Mesenchymal stem cell (in vitro differentiated cells and primary cell): ENCODE measurements around the gene ANKRD33.

Experiments
- DNase-seq: peaks from one replicate; pipeline ENCODE4 v3.0.0-alpha.2; 2013
- H2AFZ ChIP-seq: one replicate; pipeline ENCODE4 v1.6.1; 2013; ENCODE audit warnings: low read depth, mild to moderate bottlenecking, control low read depth, inconsistent platforms, low read length, moderate library complexity
- H2AK5ac ChIP-seq: 2 replicates; pipeline ENCODE4 v1.6.1; 2013; ENCODE audit warnings: low read length, moderate library complexity, mild to moderate bottlenecking, inconsistent platforms; ENCODE audit not compliant: severe bottlenecking
- H2BK120ac ChIP-seq: one replicate; pipeline ENCODE4 v1.6.1; 2013; ENCODE audit warnings: low read depth, mild to moderate bottlenecking, inconsistent platforms, low read length, moderate library complexity
- H2BK12ac ChIP-seq, 2 experiments: one replicate each; pipeline ENCODE4 v1.6.1; 2013; ENCODE audit warnings: inconsistent platforms in 2 of 2, low read length in 2 of 2, mild to moderate bottlenecking in 2 of 2, moderate library complexity in 2 of 2, control low read depth in 1 of 2
- H2BK15ac ChIP-seq: one replicate; pipeline ENCODE4 v1.6.1; 2013; ENCODE audit warnings: mild to moderate bottlenecking, low read depth, inconsistent platforms; ENCODE audit not compliant: poor library complexity, severe bottlenecking
- H2BK5ac ChIP-seq: 2 replicates; pipeline ENCODE4 v1.6.1; 2013; ENCODE audit warnings: low read depth, mild to moderate bottlenecking, low read length, control low read depth, inconsistent platforms; ENCODE audit not compliant: poor library complexity, severe bottlenecking
- H3K14ac ChIP-seq, 2 experiments: one replicate each; pipeline ENCODE4 v1.6.1; 2013; ENCODE audit warnings: inconsistent platforms in 2 of 2, low read length in 2 of 2, control low read depth in 1 of 2, mild to moderate bottlenecking in 1 of 2, moderate library complexity in 1 of 2
- H3K18ac ChIP-seq, 2 experiments: one replicate each; pipeline ENCODE4 v1.6.1; 2013; ENCODE audit warnings: inconsistent platforms in 2 of 2, low read length in 2 of 2, control low read depth in 1 of 2, low read depth in 1 of 2, mild to moderate bottlenecking in 1 of 2
- H3K23ac ChIP-seq, 2 experiments: one replicate each; pipeline ENCODE4 v1.6.1; 2013; ENCODE audit warnings: inconsistent platforms in 2 of 2, low read length in 2 of 2, mild to moderate bottlenecking in 2 of 2, moderate library complexity in 2 of 2, control low read depth in 1 of 2
- H3K27ac ChIP-seq: 2 replicates; pipeline ENCODE4 v1.5.1; 2013; ENCODE audit warnings: mild to moderate bottlenecking, moderate library complexity, low read length, control low read depth, inconsistent platforms; ENCODE audit not compliant: poor library complexity, severe bottlenecking
- H3K27me3 ChIP-seq, 2 experiments: 2 replicates each; pipeline versions ENCODE4 v1.6.1 to v1.7.0; 2013; ENCODE audit warnings: low read length in 2 of 2, mild to moderate bottlenecking in 2 of 2, moderate library complexity in 2 of 2, control low read depth in 1 of 2, inconsistent platforms in 1 of 2; ENCODE audit not compliant: control insufficient read depth in 1 of 2, insufficient read depth in 1 of 2
- H3K36me3 ChIP-seq, 2 experiments: 2 replicates each; pipeline versions ENCODE4 v1.6.1 to v1.7.0; 2013; ENCODE audit warnings: low read length in 2 of 2, control low read depth in 1 of 2, inconsistent platforms in 1 of 2, low read depth in 1 of 2, mild to moderate bottlenecking in 1 of 2; ENCODE audit not compliant: insufficient read depth in 2 of 2, control insufficient read depth in 1 of 2
- H3K4ac ChIP-seq, 2 experiments: one replicate each; pipeline ENCODE4 v1.6.1; 2013; ENCODE audit warnings: inconsistent platforms in 2 of 2, low read length in 2 of 2, mild to moderate bottlenecking in 2 of 2, moderate library complexity in 2 of 2, control low read depth in 1 of 2, low read depth in 1 of 2
- H3K4me1 ChIP-seq: 2 replicates; pipeline ENCODE4 v1.6.1; 2013; ENCODE audit warnings: low read depth, low read length, control low read depth; ENCODE audit not compliant: control insufficient read depth, insufficient read depth
- H3K4me2 ChIP-seq: 2 replicates; pipeline ENCODE4 v1.6.1; 2013; ENCODE audit warnings: low read length, mild to moderate bottlenecking, inconsistent platforms; ENCODE audit not compliant: poor library complexity, severe bottlenecking
- H3K4me3 ChIP-seq, 2 experiments: 2 replicates each; pipeline versions ENCODE4 v1.5.1 to v1.7.0; 2013; ENCODE audit warnings: low read length in 2 of 2, mild to moderate bottlenecking in 2 of 2, control low read depth in 1 of 2, low read depth in 1 of 2; ENCODE audit not compliant: insufficient read depth in 1 of 2
- H3K79me1 ChIP-seq: replicated peaks from 2 replicates; pipeline ENCODE4 v1.6.1; 2013; ENCODE audit warnings: mild to moderate bottlenecking, control low read depth, low read length, inconsistent platforms; ENCODE audit not compliant: poor library complexity, severe bottlenecking
- H3K9ac ChIP-seq: 2 replicates; pipeline ENCODE4 v1.7.0; 2013; ENCODE audit warnings: mild to moderate bottlenecking, low read length, moderate library complexity
- H3K9me3 ChIP-seq: 2 replicates; pipeline ENCODE4 v1.7.0; 2013; ENCODE audit warnings: mild to moderate bottlenecking, low read length; ENCODE audit not compliant: control insufficient read depth
- H4K8ac ChIP-seq: one replicate; pipeline ENCODE4 v1.6.1; 2013; ENCODE audit warnings: inconsistent platforms, mild to moderate bottlenecking, low read length, moderate library complexity
- H4K91ac ChIP-seq: one replicate; pipeline ENCODE4 v1.6.1; 2013; ENCODE audit warnings: mild to moderate bottlenecking, low read length, inconsistent platforms
- WGBS: methylation state at CpG from one replicate; pipeline ENCODE4 v1.1.7; 2013; ENCODE audit warnings: mixed read lengths; 5-methylcytosine and 5-hydroxymethylcytosine counted together

ANKRD33 gene

DNA sequence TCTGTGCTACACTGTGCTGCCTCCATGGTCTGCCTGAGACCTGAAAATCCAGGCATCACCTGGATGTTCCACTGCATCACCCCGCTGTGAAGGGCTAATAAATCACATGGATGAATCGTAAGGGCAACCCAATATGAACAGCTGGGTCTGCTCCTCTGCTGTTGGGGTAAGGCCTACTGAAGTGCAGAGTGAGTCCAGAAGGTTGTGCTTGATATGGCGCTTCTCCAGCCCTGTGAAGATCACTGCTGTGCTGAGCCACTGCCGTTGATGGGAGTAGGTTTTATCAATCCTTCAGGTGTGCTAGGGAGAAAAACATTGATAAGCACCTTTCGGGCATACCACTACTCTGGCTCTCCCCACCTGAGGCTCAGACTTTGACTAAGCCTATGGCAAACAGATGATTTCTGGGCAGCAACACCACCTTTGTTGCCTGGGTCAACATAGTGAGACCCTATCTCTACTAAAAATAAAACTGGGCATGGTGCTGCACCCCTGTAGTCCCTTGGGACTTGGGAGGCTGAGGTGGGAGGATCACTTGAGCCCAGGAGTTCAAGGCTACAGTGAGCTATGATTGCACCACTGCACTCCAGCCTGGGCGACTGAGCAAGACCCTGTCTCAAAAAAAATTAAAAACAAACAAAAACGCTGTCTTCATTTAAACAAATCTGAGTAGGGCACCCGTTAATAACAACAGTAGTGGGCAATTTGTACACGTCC is 21.1 kb downstream of the ANKRD33 start:
- no peaks in the 10 kb centered on the region for H3K79me1 ChIP-seq
- H3K4me1 ChIP-seq: peaks cover 8% of the 10 kb centered on the region
- H3K4me2 ChIP-seq: no peak overlapping the region
- no peak overlapping the region for H4K91ac ChIP-seq
- peaks cover 0 to 4% of the 10 kb centered on the region in 2 experiments for H3K27me3 ChIP-seq
- H3K4me3 ChIP-seq: peak overlapping the region in 1 of 2 experiments; percentile 95
- peaks cover 0 to 25% of the 10 kb centered on the region in 2 experiments for H3K36me3 ChIP-seq
- H3K9ac ChIP-seq: peak overlapping the region; percentile 95
- no peak overlapping the region for H2BK5ac ChIP-seq
- H3K23ac ChIP-seq: peak overlapping the region in 1 of 2 experiments; percentile 48
- 70% methylated on average over 9 of the region's 9 CpGs for WGBS
- no peaks in the 10 kb centered on the region for H3K9me3 ChIP-seq
- H3K4ac ChIP-seq: peak overlapping the region; percentile 41 to 58
- no peak overlapping the region for H3K27ac ChIP-seq
- no peak overlapping the region for H2AK5ac ChIP-seq
- peak overlapping the region; percentile 28 to 30 for H3K18ac ChIP-seq
- H2BK12ac ChIP-seq: peak overlapping the region; percentile 41 to 71
- H3K14ac ChIP-seq: no peak overlapping the region
- H4K8ac ChIP-seq: peak overlapping the region; percentile 68
- no peak for DNase-seq
- no peak overlapping the region for H2AFZ ChIP-seq
- H2BK15ac ChIP-seq: no peak overlapping the region
- H2BK120ac ChIP-seq: no peak overlapping the region

DNA sequence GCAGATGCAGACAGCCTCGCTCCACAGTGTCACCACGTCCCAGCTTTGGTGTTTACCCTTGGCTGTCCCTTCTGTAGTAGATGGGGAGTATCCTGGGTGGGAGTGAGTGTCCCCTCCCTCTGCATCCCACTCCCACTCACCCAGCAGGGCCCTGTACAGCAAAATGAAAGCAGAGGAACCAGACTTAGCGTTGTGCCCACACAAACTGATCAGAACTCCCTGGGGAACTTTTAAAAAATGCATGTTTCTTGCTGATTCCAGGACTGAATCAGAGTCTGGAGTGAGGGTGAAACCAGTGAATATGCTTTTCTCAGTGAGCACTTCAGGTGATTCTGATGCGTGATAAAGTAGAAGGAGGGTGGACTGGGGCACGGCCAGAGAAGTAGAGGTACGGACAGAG is 22.3 kb downstream of the ANKRD33 start:
- peaks cover 0 to 30% of the 10 kb centered on the region in 2 experiments for H3K36me3 ChIP-seq
- H3K4me1 ChIP-seq: peaks cover 8% of the 10 kb centered on the region
- no peak overlapping the region for H2AFZ ChIP-seq
- peak overlapping the region; percentile 53 to 86 for H2BK12ac ChIP-seq
- no peak overlapping the region for H3K27ac ChIP-seq
- H2BK15ac ChIP-seq: no peak overlapping the region
- no peak overlapping the region for H2BK5ac ChIP-seq
- peaks cover 0 to 4% of the 10 kb centered on the region in 2 experiments for H3K27me3 ChIP-seq
- H4K8ac ChIP-seq: peak overlapping the region; percentile 79
- no peak for DNase-seq
- H3K23ac ChIP-seq: peak overlapping the region in 1 of 2 experiments; percentile 77
- peak overlapping the region; percentile 95 for H3K9ac ChIP-seq
- no peak overlapping the region for H2AK5ac ChIP-seq
- peak overlapping the region in 1 of 2 experiments; percentile 95 for H3K4me3 ChIP-seq
- no peak overlapping the region for H3K4me2 ChIP-seq
- 76% methylated on average over 6 of the region's 6 CpGs for WGBS
- no peaks in the 10 kb centered on the region for H3K79me1 ChIP-seq
- H3K9me3 ChIP-seq: no peaks in the 10 kb centered on the region
- peak overlapping the region; percentile 37 to 88 for H3K4ac ChIP-seq
- no peak overlapping the region for H3K14ac ChIP-seq
- H2BK120ac ChIP-seq: peak overlapping the region; percentile 19
- peak overlapping the region; percentile 70 for H4K91ac ChIP-seq
- H3K18ac ChIP-seq: peak overlapping the region; percentile 81 to 91

DNA sequence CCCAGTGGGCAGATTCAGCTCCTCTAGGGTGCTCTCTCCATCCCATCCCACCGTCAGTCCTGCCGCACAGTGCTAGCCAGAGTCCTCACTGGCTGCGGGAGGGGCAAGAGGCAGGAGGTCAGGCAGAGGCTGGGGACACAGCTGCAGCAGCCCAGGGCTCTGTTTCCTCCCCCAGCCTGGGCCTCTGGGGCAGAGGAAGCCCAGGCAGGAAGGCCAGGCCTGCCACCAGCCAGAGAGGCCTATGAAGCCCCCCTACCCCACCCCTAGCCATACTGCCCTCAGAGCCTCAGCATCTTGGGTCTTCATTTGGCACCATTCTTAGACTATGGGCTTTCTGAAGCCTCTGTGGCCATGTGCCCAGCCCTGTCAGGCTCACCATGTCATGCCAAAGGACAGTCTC is 22.8 kb downstream of the ANKRD33 start:
- peak overlapping the region in 1 of 2 experiments; percentile 95 for H3K4me3 ChIP-seq
- no peak overlapping the region for H3K4me2 ChIP-seq
- peak overlapping the region; percentile 95 for H3K9ac ChIP-seq
- H4K91ac ChIP-seq: peak overlapping the region; percentile 91
- H3K27me3 ChIP-seq: peaks cover 0 to 4% of the 10 kb centered on the region in 2 experiments
- H3K79me1 ChIP-seq: no peaks in the 10 kb centered on the region
- H2BK12ac ChIP-seq: peak overlapping the region; percentile 53 to 86
- H3K4me1 ChIP-seq: peaks cover 8% of the 10 kb centered on the region
- H3K14ac ChIP-seq: peak overlapping the region in 1 of 2 experiments; percentile 88
- no peak overlapping the region for H3K27ac ChIP-seq
- 28% methylated on average over 3 of the region's 3 CpGs for WGBS
- peaks cover 0 to 36% of the 10 kb centered on the region in 2 experiments for H3K36me3 ChIP-seq
- H2BK15ac ChIP-seq: peak overlapping the region; percentile 91
- no peak overlapping the region for H3K23ac ChIP-seq
- DNase-seq: no peak
- peak overlapping the region; percentile 58 for H2BK120ac ChIP-seq
- H3K9me3 ChIP-seq: no peaks in the 10 kb centered on the region
- no peak overlapping the region for H2BK5ac ChIP-seq
- H3K4ac ChIP-seq: peak overlapping the region; percentile 78 to 88
- peak overlapping the region; percentile 73 to 91 for H3K18ac ChIP-seq
- H4K8ac ChIP-seq: peak overlapping the region; percentile 79
- no peak overlapping the region for H2AFZ ChIP-seq
- no peak overlapping the region for H2AK5ac ChIP-seq

DNA sequence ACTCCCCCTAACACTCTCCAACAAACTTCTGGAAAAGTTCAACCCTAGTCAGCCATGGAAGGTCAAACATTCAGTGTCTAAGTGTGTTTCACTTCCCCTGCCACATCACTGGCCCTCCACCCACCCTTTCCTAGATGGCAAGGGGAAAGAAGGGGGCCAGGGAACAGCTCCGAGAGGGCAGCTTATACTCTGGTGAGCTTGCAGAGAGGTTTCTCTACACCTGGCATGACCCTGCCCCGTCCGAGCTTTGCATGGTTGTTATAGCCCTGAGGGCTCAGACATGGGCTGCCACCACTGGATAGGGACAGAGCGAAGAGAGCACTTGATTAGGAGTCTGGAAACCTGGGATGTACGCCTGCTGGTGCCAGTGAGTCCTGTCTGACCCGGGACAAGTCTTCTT is 23.4 kb downstream of the ANKRD33 start:
- H3K4ac ChIP-seq: peak overlapping the region; percentile 78 to 88
- WGBS: 51% methylated on average over 6 of the region's 6 CpGs
- H3K4me3 ChIP-seq: no peak overlapping the region
- H3K4me1 ChIP-seq: peaks cover 8% of the 10 kb centered on the region
- peaks cover 0 to 42% of the 10 kb centered on the region in 2 experiments for H3K36me3 ChIP-seq
- peak overlapping the region; percentile 58 for H2BK120ac ChIP-seq
- H3K23ac ChIP-seq: peak overlapping the region in 1 of 2 experiments; percentile 19
- peaks cover 0 to 4% of the 10 kb centered on the region in 2 experiments for H3K27me3 ChIP-seq
- H4K8ac ChIP-seq: peak overlapping the region; percentile 16
- no peak overlapping the region for H3K4me2 ChIP-seq
- H3K27ac ChIP-seq: no peak overlapping the region
- H3K79me1 ChIP-seq: no peaks in the 10 kb centered on the region
- no peak overlapping the region for H2AFZ ChIP-seq
- H2BK5ac ChIP-seq: no peak overlapping the region
- peak overlapping the region; percentile 73 to 91 for H3K18ac ChIP-seq
- H4K91ac ChIP-seq: peak overlapping the region; percentile 5
- peak overlapping the region; percentile 95 for H3K9ac ChIP-seq
- peak overlapping the region; percentile 64 for H2BK15ac ChIP-seq
- H2AK5ac ChIP-seq: no peak overlapping the region
- peak overlapping the region in 1 of 2 experiments; percentile 88 for H3K14ac ChIP-seq
- H2BK12ac ChIP-seq: peak overlapping the region; percentile 53 to 98
- no peak for DNase-seq
- H3K9me3 ChIP-seq: no peaks in the 10 kb centered on the region
